Caco-2 (cell line): ENCODE data around the gene EXD3. TPM values are rescaled to one million over a fixed set of nuclear protein-coding genes. Genes with fewer than 3 reads are reported as not detected.

Experiments
- BruUV-seq: library from RNA; stranded (reverse); fragments of 400-500 nt; replicated peaks from 2 replicates; lab custom pipeline; 2021; lab: Mats Ljungman, UMichigan
- CTCF ChIA-PET: fragments of 300-600 bp; sonication (Branson Sonifier 250); formaldehyde crosslinking; loops from one replicate; lab custom pipeline; 2022; ENCODE audit warnings: antibody characterized with exemption; lab: Charles Lee
- POLR2A ChIA-PET: fragments of 300-600 bp; sonication (Branson Sonifier 250); formaldehyde crosslinking; loops from one replicate; lab custom pipeline; 2022; ENCODE audit warnings: antibody characterized with exemption; lab: Charles Lee
- DNase-seq, 2 experiments: peaks; one replicate each; pipeline versions ENCODE4 v3.0.0 to v3.0.0-alpha.2; 2020 to 2022
- H3K27me3 ChIP-seq: replicated peaks from 2 replicates; pipeline ENCODE4 v1.6.0; 2011; ENCODE audit warnings: low read length; ENCODE audit not compliant: control insufficient read depth, insufficient read depth
- H3K36me3 ChIP-seq: 2 replicates; pipeline ENCODE4 v1.5.1; 2011; ENCODE audit warnings: low read length; ENCODE audit not compliant: control insufficient read depth, insufficient read depth
- H3K4me1 ChIP-seq: fragments of 250-450 bp; sonication (Bioruptor Pico); 2 replicates; pipeline ENCODE4 v1.5.1; 2020; ENCODE audit warnings: mild to moderate bottlenecking
- H3K4me3 ChIP-seq: 2 replicates; pipeline ENCODE4 v1.5.1; 2011; ENCODE audit warnings: low read depth, mild to moderate bottlenecking, control low read depth, low read length
- H3K9me3 ChIP-seq: fragments of 250-450 bp; sonication (Bioruptor Pico); 2 replicates; pipeline ENCODE4 v1.5.1; 2020; ENCODE audit warnings: mild to moderate bottlenecking, moderate library complexity
- H3K27ac Mint-ChIP-seq: one replicate; pipeline ENCODE4 v1.8.0; 2022; ENCODE audit warnings: mixed read lengths; ENCODE audit not compliant: unreplicated experiment
- H3K27me3 Mint-ChIP-seq: one replicate; pipeline ENCODE4 v1.8.0; 2022; ENCODE audit warnings: mixed read lengths; ENCODE audit not compliant: insufficient read depth, unreplicated experiment
- H3K36me3 Mint-ChIP-seq: one replicate; pipeline ENCODE4 v1.8.0; 2022; ENCODE audit warnings: mild to moderate bottlenecking, mixed read lengths; ENCODE audit not compliant: insufficient read depth, unreplicated experiment
- H3K4me1 Mint-ChIP-seq: one replicate; pipeline ENCODE4 v1.8.0; 2022; ENCODE audit warnings: low read depth, mixed read lengths; ENCODE audit not compliant: unreplicated experiment
- H3K4me3 Mint-ChIP-seq: one replicate; pipeline ENCODE4 v1.8.0; 2022; ENCODE audit warnings: mild to moderate bottlenecking, moderate library complexity, mixed read lengths; ENCODE audit not compliant: unreplicated experiment
- H3K9me3 Mint-ChIP-seq: one replicate; pipeline ENCODE4 v1.8.0; 2022; ENCODE audit warnings: mixed read lengths; ENCODE audit not compliant: unreplicated experiment
- CTCF ChIP-seq, 2 experiments: fragments of 200-600 bp in 1 of 2; IDR thresholded peaks; 1 replicate in 1 of 2; 2 replicates in 1 of 2; pipeline versions ENCODE4 v1.5.1 to v1.8.0; 2011 to 2022; ENCODE audit warnings: antibody characterized with exemption in 1 of 2, control low read depth in 1 of 2, inconsistent platforms in 1 of 2, low read depth in 1 of 2, low read length in 1 of 2, mild to moderate bottlenecking in 1 of 2, moderate library complexity in 1 of 2; ENCODE audit not compliant: insufficient read depth in 1 of 2, severe bottlenecking in 1 of 2, unreplicated experiment in 1 of 2
- intact Hi-C: fragments of 100-400 bp; cut with micrococcal nuclease; formaldehyde crosslinking; loops from one replicate; pipeline ENCODE4 v1.10.0; 2022; ENCODE audit not compliant: unreplicated experiment
- total RNA-seq: library from RNA; stranded (reverse); gene quantifications from 2 replicates; pipeline ENCODE4 v1.2.3, GENCODE V29; 2022

EXD3 gene
- total RNA-seq, 1 experiment from 2014 or later = 10.9 TPM

DNA sequence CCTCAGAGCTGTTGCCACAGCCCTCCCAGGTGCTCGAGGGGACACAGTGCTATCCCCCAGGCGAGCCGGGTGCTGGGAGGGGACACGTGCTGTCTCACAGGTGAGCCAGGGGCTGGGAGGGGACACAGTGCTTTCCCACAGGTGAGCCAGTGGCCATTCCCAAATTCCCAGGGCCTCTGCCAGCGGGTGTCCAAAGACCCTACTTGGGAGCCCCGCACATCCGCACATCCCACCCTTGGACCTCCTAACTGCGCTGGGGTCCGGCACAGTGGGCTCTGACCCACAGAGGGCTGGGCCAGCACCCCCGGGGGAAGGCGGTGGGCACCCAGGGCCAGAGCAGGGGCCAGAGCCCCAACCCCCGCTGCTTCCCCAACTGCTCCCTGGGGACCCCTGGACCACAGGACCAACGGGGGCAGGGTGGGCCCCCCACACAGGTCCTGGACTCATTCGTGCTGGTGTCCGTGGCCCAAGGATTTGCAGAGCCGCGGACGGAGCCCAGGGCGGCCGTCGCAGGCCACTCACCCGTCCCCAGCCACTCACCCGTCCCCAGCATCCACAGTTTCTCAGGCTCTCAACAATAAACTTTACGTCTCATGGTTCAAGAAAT, 17.9 kb downstream of the EXD3 start:
- no peaks in the 10 kb centered on the region for H3K4me1 Mint-ChIP-seq
- no peaks in the 10 kb centered on the region for H3K27me3 ChIP-seq
- CTCF ChIA-PET = no interaction called here

DNA sequence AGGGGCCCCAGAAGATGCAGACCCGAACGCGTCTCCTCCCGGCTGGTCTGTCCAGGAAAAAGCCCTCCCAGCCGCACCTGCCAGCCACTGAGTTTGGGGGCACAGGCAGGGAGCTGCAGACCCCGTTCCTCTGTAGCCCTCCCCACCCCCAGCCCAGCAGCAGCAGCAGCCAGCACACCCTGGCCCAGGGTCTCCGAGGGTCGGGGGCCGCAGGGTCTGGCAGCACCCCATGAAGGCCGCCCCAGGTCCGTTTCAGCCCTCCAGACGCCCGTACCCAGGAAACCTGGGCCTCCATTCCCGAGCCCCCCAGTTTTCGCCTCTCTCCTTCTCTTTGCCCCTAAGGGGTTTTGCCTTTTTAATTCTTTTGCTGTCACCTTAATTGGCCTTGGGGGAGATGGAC, 19.7 kb downstream of the EXD3 start:
- no peak for TF ChIP-seq CTCF (IDR thresholded peaks at IDR 0.05; ENCODE audit: insufficient read depth in 1 of 2, low read depth in 1 of 2, low read length in 1 of 2, severe bottlenecking in 1 of 2, unreplicated experiment in 1 of 2)
- H3K36me3 ChIP-seq = no peaks in the 10 kb centered on the region
- H3K9me3 ChIP-seq = peaks cover 8% of the 10 kb centered on the region; the same call in 1 of the 2 replicates
- H3K27me3 ChIP-seq = no peaks in the 10 kb centered on the region
- no peaks in the 10 kb centered on the region for H3K27me3 Mint-ChIP-seq
- intact Hi-C loops = no loop called here
- DNase-seq = no peak
- BruUV-seq = no TSS peak
- no peak overlapping the region for H3K4me3 Mint-ChIP-seq
- no peaks in the 10 kb centered on the region for H3K4me1 ChIP-seq
- H3K9me3 Mint-ChIP-seq = peaks cover 10% of the 10 kb centered on the region
- H3K27ac Mint-ChIP-seq = no peak overlapping the region
- ChIA-PET POLR2A (no interaction called here), CTCF (interaction anchor here (0.6 kb wide), 1 partner anchor 116 kb away, joined by 3 read pairs; no protein-coding TSS in a partner anchor)
- no peaks in the 10 kb centered on the region for H3K4me1 Mint-ChIP-seq
- H3K36me3 Mint-ChIP-seq = peaks cover 20% of the 10 kb centered on the region
- H3K4me3 ChIP-seq = no peak overlapping the region

More for the DNA sequence above, 17.9 kb downstream of the EXD3 start:
- H3K27me3 Mint-ChIP-seq = no peaks in the 10 kb centered on the region
- BruUV-seq = no TSS peak
- no peak overlapping the region for H3K27ac Mint-ChIP-seq
- H3K36me3 Mint-ChIP-seq = peaks cover 12% of the 10 kb centered on the region
- no peak for TF ChIP-seq CTCF (IDR thresholded peaks at IDR 0.05; ENCODE audit: insufficient read depth in 1 of 2, low read depth in 1 of 2, low read length in 1 of 2, severe bottlenecking in 1 of 2, unreplicated experiment in 1 of 2)
- no peak overlapping the region for H3K4me3 ChIP-seq
- peaks cover 8% of the 10 kb centered on the region; the same call in 1 of the 2 replicates for H3K9me3 ChIP-seq
- POLR2A ChIA-PET = interaction anchor here (0.6 kb wide), 1 partner anchor 921 kb away, joined by 3 read pairs; no protein-coding TSS in a partner anchor
- no peak overlapping the region for H3K4me3 Mint-ChIP-seq
- DNase-seq = no peak
- H3K36me3 ChIP-seq = no peaks in the 10 kb centered on the region
- H3K9me3 Mint-ChIP-seq = no peaks in the 10 kb centered on the region
- intact Hi-C loops = no loop called here
- H3K4me1 ChIP-seq = no peaks in the 10 kb centered on the region

DNA sequence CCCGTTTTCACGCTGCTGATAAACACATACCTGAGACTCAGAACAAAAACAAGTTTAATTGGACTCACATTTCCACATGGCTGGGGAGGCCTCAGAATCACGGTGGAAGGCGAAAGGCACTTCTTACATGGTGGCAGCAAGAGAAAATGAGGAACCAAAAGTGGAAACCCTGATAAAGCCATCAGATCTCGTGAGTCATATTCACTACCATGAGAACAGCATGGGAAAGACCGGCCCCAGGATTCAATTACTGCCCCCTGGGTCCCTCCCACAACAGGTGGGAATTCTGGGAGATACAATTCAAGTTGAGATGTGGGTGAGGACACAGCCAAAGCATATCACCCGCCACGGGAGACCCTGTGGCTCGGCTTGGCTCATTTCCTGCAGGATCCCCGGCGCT, 20.2 kb downstream of the EXD3 start:
- H3K27ac Mint-ChIP-seq = no peak overlapping the region

More for the DNA sequence above, 20.2 kb downstream of the EXD3 start:
- no TSS peak for BruUV-seq
- Mint-ChIP-seq H3K4me3 (no peak overlapping the region), H3K4me1 (no peaks in the 10 kb centered on the region), H3K36me3 (peaks cover 25% of the 10 kb centered on the region), H3K27me3 (no peaks in the 10 kb centered on the region), H3K9me3 (peaks cover 16% of the 10 kb centered on the region)
- ChIA-PET CTCF (no interaction called here), POLR2A (no interaction called here)
- no peak for DNase-seq
- Histone ChIP-seq H3K4me1 (no peaks in the 10 kb centered on the region), H3K4me3 (no peak overlapping the region), H3K36me3 (no peaks in the 10 kb centered on the region), H3K27me3 (no peaks in the 10 kb centered on the region), H3K9me3 (peaks cover 8% of the 10 kb centered on the region; the same call in 1 of the 2 replicates)
- TF ChIP-seq CTCF (IDR thresholded peaks at IDR 0.05; ENCODE audit: insufficient read depth in 1 of 2, low read depth in 1 of 2, low read length in 1 of 2, severe bottlenecking in 1 of 2, unreplicated experiment in 1 of 2) = no peak
- intact Hi-C loops = no loop called here
